Neural cell (in vitro differentiated cells): ENCODE measurements around the gene SEC16B. TPM values are rescaled to one million over a fixed set of nuclear protein-coding genes. Genes with fewer than 3 reads are reported as not detected.

ENCODE experiments used
- H2AFZ ChIP-seq: fragments of 200-600, 300-800 bp; sonication (generic), shearing (Covaris generic); 2 replicates; pipeline ENCODE4 v1.6.0; 2014; ENCODE audit warnings: low read depth, mild to moderate bottlenecking, antibody characterized with exemption, low read length, moderate library complexity
- H3F3A ChIP-seq: fragments of 200-600 bp; shearing (Covaris generic); 2 replicates; pipeline ENCODE4 v1.6.1; 2016; ENCODE audit warnings: mild to moderate bottlenecking, moderate library complexity, mixed read lengths, antibody characterized with exemption, low read length; ENCODE audit not compliant: insufficient read depth, poor library complexity, severe bottlenecking
- H3K27ac ChIP-seq: fragments of 200-600, 300-800 bp; sonication (generic), shearing (Covaris generic); 2 replicates; pipeline ENCODE4 v1.5.1; 2014; ENCODE audit warnings: mild to moderate bottlenecking, low read length, moderate library complexity
- H3K27me3 ChIP-seq: fragments of 300-800, 200-600 bp; sonication (generic), shearing (Covaris generic); 2 replicates; pipeline ENCODE4 v1.6.0; 2014; ENCODE audit warnings: mild to moderate bottlenecking, low read depth, low read length, moderate library complexity; ENCODE audit not compliant: insufficient read depth
- H3K36me3 ChIP-seq: fragments of 300-800, 200-600 bp; sonication (generic), shearing (Covaris generic); 2 replicates; pipeline ENCODE4 v1.5.1; 2014; ENCODE audit warnings: mild to moderate bottlenecking, antibody characterized with exemption, low read length, moderate library complexity; ENCODE audit not compliant: insufficient read depth
- H3K4me2 ChIP-seq: fragments of 300-800, 200-600 bp; sonication (generic), shearing (Covaris generic); 2 replicates; pipeline ENCODE4 v1.6.0; 2014; ENCODE audit warnings: mild to moderate bottlenecking, low read length
- H3K4me3 ChIP-seq: fragments of 300-800, 200-600 bp; sonication (generic), shearing (Covaris generic); 2 replicates; pipeline ENCODE4 v1.5.1; 2014; ENCODE audit warnings: mild to moderate bottlenecking, low read length, moderate library complexity
- H3K79me2 ChIP-seq: fragments of 200-600 bp; shearing (Covaris generic); replicated peaks from 2 replicates; pipeline ENCODE4 v1.6.0; 2014; ENCODE audit warnings: mild to moderate bottlenecking, low read length, moderate library complexity; ENCODE audit not compliant: insufficient read depth
- H3K9ac ChIP-seq: fragments of 300-800, 200-600 bp; sonication (generic), shearing (Covaris generic); 2 replicates; pipeline ENCODE4 v1.6.1; 2016; ENCODE audit warnings: mild to moderate bottlenecking, low read length, mixed read lengths
- H3K9me2 ChIP-seq: fragments of 200-600 bp; shearing (Covaris generic); 2 replicates; pipeline ENCODE4 v1.6.1; 2016; ENCODE audit warnings: mild to moderate bottlenecking, low read length, mixed read lengths; ENCODE audit not compliant: insufficient read depth
- H3K9me3 ChIP-seq: fragments of 200-600, 300-800 bp; sonication (generic), shearing (Covaris generic); 2 replicates; pipeline ENCODE4 v1.6.1; 2016; ENCODE audit warnings: mild to moderate bottlenecking, mixed run types, low read length, moderate library complexity, mixed read lengths
- H4K20me1 ChIP-seq: fragments of 200-600 bp; shearing (Covaris generic); 2 replicates; pipeline ENCODE4 v1.6.1; 2016; ENCODE audit warnings: mild to moderate bottlenecking, mixed run types; ENCODE audit not compliant: insufficient read depth
- EP300 ChIP-seq: fragments of 450-650 bp; conservative IDR thresholded peaks from 2 replicates; pipeline ENCODE4 v1.6.1; 2014; ENCODE audit warnings: antibody characterized with exemption, mild to moderate bottlenecking, moderate library complexity; ENCODE audit not compliant: poor library complexity, severe bottlenecking
- EZH2 ChIP-seq: fragments of 200-600, 300-800 bp; shearing (Covaris generic), sonication (generic); IDR thresholded peaks from 2 replicates; pipeline ENCODE4 v1.6.1; 2014; ENCODE audit warnings: antibody characterized with exemption, low read length, borderline replicate concordance, mild to moderate bottlenecking; ENCODE audit not compliant: insufficient read depth, poor library complexity, severe bottlenecking
- MXI1 ChIP-seq: fragments of 450-650 bp; conservative IDR thresholded peaks from 2 replicates; pipeline ENCODE4 v1.6.1; 2014; ENCODE audit warnings: antibody characterized with exemption, mild to moderate bottlenecking; ENCODE audit not compliant: poor library complexity, severe bottlenecking
- POLR2AphosphoS5 ChIP-seq: IDR thresholded peaks from 2 replicates; pipeline ENCODE4 v1.6.1; 2012
- RAD21 ChIP-seq: fragments of 450-650 bp; conservative IDR thresholded peaks from 2 replicates; pipeline ENCODE4 v1.6.1; 2014; ENCODE audit warnings: antibody characterized with exemption, mild to moderate bottlenecking, moderate library complexity
- SMC3 ChIP-seq: fragments of 450-650 bp; conservative IDR thresholded peaks from 2 replicates; pipeline ENCODE4 v1.6.1; 2014; ENCODE audit warnings: antibody characterized with exemption, mild to moderate bottlenecking, moderate library complexity; ENCODE audit not compliant: poor library complexity
- TAF1 ChIP-seq: IDR thresholded peaks from 2 replicates; pipeline ENCODE4 v1.6.1; 2012; ENCODE audit warnings: low read depth
- polyA plus RNA-seq: library from polyadenylated mRNA; depleted of rRNA; stranded (reverse); fragments of >200 nt; gene quantifications from 2 replicates; pipeline ENCODE4 v1.2.3, GENCODE V29; 2014
- TF ChIP-seq, protein P1 (sequence below): fragments of 450-650 bp; IDR thresholded peaks from 2 replicates; pipeline ENCODE4 v1.5.1; 2014; ENCODE audit warnings: antibody characterized with exemption, mild to moderate bottlenecking, moderate library complexity; ENCODE audit not compliant: poor library complexity, severe bottlenecking
- TF ChIP-seq, protein P2 (sequence below): IDR thresholded peaks from 2 replicates; pipeline ENCODE4 v1.6.1; 2012; ENCODE audit warnings: borderline replicate concordance

SEC16B gene
- polyA plus RNA-seq, 1 donor from 2014 or later, result 0.78 TPM

DNA sequence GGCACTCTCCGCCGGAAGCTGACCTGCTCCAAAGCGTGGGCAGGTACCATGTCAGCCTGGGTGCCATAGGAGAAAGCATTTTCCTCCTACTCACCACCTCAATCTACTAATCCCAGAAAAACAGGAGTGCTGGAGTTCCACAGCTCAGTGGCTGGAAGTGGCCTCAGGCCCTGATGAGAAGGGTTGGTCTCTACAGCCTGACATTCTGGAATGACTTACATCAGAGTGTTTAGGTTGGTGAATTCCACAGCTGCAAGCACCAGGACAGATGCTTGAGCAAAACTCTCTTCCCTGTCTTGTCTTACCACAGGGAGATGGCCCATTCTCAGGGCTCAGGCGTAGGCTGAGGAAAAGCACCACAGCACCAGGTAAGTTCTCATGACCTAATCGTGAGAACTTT lies 5.5 kb downstream of the SEC16B start:
- H4K20me1 ChIP-seq, result no peaks in the 10 kb centered on the region
- H3K27me3 ChIP-seq, result no peaks in the 10 kb centered on the region
- no peak overlapping the region for H3K27ac ChIP-seq
- H3K4me2 ChIP-seq, result no peak overlapping the region
- H3K36me3 ChIP-seq, result no peaks in the 10 kb centered on the region
- H3K4me3 ChIP-seq, result no peak overlapping the region
- H3K9me2 ChIP-seq, result no peaks in the 10 kb centered on the region
- H3K9ac ChIP-seq, result no peak overlapping the region
- no peaks in the 10 kb centered on the region for H3F3A ChIP-seq
- no peaks in the 10 kb centered on the region for H3K79me2 ChIP-seq
- TF ChIP-seq RAD21 (no peak), TAF1 (no peak), EP300 (no peak), EZH2 (no peak), MXI1 (no peak)
- TF ChIP-seq, protein P1, sequence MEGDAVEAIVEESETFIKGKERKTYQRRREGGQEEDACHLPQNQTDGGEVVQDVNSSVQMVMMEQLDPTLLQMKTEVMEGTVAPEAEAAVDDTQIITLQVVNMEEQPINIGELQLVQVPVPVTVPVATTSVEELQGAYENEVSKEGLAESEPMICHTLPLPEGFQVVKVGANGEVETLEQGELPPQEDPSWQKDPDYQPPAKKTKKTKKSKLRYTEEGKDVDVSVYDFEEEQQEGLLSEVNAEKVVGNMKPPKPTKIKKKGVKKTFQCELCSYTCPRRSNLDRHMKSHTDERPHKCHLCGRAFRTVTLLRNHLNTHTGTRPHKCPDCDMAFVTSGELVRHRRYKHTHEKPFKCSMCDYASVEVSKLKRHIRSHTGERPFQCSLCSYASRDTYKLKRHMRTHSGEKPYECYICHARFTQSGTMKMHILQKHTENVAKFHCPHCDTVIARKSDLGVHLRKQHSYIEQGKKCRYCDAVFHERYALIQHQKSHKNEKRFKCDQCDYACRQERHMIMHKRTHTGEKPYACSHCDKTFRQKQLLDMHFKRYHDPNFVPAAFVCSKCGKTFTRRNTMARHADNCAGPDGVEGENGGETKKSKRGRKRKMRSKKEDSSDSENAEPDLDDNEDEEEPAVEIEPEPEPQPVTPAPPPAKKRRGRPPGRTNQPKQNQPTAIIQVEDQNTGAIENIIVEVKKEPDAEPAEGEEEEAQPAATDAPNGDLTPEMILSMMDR, result no peak
- no peaks in the 10 kb centered on the region for H3K9me3 ChIP-seq
- H2AFZ ChIP-seq, result no peak overlapping the region

DNA sequence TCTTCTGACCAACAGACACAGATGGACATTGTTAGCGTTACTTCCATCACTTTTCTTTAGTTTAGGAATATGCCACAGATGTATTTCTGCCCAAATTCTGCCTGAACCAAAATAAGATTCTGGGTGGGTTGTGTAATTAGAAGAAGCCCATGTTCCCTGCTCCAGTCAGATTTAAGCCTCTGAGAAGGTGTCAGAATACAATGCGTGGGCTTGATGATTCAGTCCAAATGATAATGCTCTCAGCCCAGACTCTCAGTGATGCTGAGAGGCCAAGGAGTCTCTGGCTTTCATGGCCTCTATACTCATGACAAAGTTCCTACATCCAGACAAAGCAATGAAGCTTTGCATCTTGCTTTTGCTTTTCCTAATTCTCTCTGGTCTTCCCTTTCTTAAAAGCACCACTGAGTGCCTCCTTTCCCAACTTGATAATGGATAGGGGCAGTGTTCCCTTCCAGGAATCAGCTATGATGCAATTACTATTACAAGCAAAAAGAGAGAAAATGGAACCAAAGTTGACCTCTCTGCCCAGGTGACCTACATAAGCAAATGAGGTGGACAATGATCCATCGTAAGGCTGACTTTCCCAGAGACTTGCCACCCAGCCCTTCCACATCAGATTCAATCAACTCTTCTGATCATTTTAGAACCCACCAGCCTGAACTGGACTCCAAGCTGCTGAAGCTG lies 8.8 kb downstream of the SEC16B start:
- H3K27ac ChIP-seq, result no peak overlapping the region
- H2AFZ ChIP-seq, result no peak overlapping the region
- no peak for TF ChIP-seq POLR2AphosphoS5
- TF ChIP-seq RAD21, result no peak
- TF ChIP-seq MXI1, result no peak
- no peak for TF ChIP-seq SMC3
- TF ChIP-seq, protein P1, result no peak
- no peak for TF ChIP-seq TAF1
- TF ChIP-seq EP300, result no peak
- no peak for TF ChIP-seq EZH2

DNA sequence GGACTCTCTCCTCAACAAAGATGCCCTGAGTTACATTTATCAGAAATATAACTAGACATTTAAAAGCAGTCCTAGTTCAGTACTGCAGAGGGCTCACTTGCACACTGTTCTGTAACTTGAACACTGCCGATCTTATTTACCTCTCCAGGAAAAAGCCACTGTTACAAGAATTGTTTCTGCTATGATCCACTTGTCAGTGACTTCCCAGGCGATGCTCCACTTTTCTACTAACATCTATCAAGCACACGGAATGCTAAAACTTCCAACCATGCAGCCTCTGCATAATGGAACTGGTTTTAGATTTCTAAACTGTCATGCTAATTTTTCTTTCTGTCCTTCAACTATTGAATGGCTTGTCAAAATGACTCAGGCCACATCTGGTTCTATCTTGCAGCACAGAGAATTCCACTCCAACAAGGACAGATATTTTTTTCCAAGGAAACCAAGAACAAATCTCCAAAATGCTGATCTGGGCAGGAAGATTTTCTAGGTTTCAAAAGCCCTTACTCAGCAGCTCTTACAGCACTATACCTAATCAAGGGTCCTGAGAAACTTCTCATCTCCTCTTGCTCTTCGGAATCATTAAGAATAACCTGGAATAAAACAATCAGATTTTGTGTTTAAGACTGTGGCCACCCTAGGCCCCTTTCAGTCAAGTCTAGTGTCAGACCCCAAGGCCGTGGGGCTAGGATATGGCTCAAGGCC lies 9.9 kb downstream of the SEC16B start:
- no peak overlapping the region for H3K9ac ChIP-seq
- no peaks in the 10 kb centered on the region for H3K36me3 ChIP-seq
- H3K4me2 ChIP-seq, result no peak overlapping the region
- H3F3A ChIP-seq, result no peaks in the 10 kb centered on the region
- no peak overlapping the region for H3K4me3 ChIP-seq
- no peak overlapping the region for H3K27ac ChIP-seq
- peak overlapping the region; percentile 9 for H2AFZ ChIP-seq
- H3K9me3 ChIP-seq, result no peaks in the 10 kb centered on the region
- H3K27me3 ChIP-seq, result no peaks in the 10 kb centered on the region
- TF ChIP-seq EZH2 (no peak), EP300 (no peak), RAD21 (peak; percentile 89), POLR2AphosphoS5 (peak; percentile 8), TAF1 (no peak), SMC3 (peak; percentile 89), MXI1 (no peak)
- TF ChIP-seq, protein P2, sequence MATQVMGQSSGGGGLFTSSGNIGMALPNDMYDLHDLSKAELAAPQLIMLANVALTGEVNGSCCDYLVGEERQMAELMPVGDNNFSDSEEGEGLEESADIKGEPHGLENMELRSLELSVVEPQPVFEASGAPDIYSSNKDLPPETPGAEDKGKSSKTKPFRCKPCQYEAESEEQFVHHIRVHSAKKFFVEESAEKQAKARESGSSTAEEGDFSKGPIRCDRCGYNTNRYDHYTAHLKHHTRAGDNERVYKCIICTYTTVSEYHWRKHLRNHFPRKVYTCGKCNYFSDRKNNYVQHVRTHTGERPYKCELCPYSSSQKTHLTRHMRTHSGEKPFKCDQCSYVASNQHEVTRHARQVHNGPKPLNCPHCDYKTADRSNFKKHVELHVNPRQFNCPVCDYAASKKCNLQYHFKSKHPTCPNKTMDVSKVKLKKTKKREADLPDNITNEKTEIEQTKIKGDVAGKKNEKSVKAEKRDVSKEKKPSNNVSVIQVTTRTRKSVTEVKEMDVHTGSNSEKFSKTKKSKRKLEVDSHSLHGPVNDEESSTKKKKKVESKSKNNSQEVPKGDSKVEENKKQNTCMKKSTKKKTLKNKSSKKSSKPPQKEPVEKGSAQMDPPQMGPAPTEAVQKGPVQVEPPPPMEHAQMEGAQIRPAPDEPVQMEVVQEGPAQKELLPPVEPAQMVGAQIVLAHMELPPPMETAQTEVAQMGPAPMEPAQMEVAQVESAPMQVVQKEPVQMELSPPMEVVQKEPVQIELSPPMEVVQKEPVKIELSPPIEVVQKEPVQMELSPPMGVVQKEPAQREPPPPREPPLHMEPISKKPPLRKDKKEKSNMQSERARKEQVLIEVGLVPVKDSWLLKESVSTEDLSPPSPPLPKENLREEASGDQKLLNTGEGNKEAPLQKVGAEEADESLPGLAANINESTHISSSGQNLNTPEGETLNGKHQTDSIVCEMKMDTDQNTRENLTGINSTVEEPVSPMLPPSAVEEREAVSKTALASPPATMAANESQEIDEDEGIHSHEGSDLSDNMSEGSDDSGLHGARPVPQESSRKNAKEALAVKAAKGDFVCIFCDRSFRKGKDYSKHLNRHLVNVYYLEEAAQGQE, result no peak
- TF ChIP-seq, protein P1, result peak; percentile 85
- no peaks in the 10 kb centered on the region for H3K79me2 ChIP-seq
- H4K20me1 ChIP-seq, result no peaks in the 10 kb centered on the region
- H3K9me2 ChIP-seq, result no peaks in the 10 kb centered on the region

More for the DNA sequence above, 8.8 kb downstream of the SEC16B start:
- Histone ChIP-seq H3K4me2 (no peak overlapping the region), H3K36me3 (no peaks in the 10 kb centered on the region), H4K20me1 (no peaks in the 10 kb centered on the region), H3K4me3 (no peak overlapping the region), H3K27me3 (no peaks in the 10 kb centered on the region), H3F3A (no peaks in the 10 kb centered on the region), H3K79me2 (no peaks in the 10 kb centered on the region), H3K9ac (no peak overlapping the region), H3K9me3 (no peaks in the 10 kb centered on the region), H3K9me2 (no peaks in the 10 kb centered on the region)
